ENCODE results near the gene TRERF1. TPM values are rescaled to one million over a fixed set of nuclear protein-coding genes. Genes with fewer than 3 reads are reported as not detected.
A peak's percentile ranks its signal among the peaks of the same experiment; 100 is the strongest.

TRERF1 gene
- total RNA-seq, 4 donors from 2014 or later, result 6.9 to 12.1 (median 8.8) TPM

DNA sequence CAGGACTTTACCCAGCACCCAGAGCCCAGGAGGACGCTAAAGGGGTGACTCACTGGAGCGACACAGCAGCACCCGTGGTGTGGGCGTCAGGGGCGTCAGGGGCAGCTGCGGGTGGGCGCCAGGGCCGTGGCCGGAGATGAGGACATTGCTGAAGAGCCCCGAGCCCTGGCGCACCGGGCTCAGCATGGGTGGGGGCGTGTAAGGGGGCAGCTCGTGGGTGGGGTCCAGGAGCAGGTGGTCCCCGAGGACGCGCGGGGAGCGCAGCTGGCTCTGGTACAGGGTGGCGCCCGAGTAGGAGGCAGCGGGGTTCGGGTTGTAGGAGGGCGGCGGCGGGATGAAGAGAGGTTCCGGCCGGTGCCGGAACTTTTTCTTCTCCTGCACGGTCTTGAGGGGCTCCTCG, 192.4 kb downstream of the TRERF1 start:
- intact Hi-C loops (cut with DNase I; ENCODE audit: low total_unique reads), result no loop called here
- H3K4me3 ChIP-seq (ENCODE audit: low read depth, poor library complexity, severe bottlenecking), result no peak overlapping the region
- WGBS, 2 donors, result 80 to 87% methylated on average over 31 of the region's 31 CpGs
- TF ChIP-seq POLR2A (IDR thresholded peaks at IDR 0.05), result no peak
- TF ChIP-seq, protein P1, sequence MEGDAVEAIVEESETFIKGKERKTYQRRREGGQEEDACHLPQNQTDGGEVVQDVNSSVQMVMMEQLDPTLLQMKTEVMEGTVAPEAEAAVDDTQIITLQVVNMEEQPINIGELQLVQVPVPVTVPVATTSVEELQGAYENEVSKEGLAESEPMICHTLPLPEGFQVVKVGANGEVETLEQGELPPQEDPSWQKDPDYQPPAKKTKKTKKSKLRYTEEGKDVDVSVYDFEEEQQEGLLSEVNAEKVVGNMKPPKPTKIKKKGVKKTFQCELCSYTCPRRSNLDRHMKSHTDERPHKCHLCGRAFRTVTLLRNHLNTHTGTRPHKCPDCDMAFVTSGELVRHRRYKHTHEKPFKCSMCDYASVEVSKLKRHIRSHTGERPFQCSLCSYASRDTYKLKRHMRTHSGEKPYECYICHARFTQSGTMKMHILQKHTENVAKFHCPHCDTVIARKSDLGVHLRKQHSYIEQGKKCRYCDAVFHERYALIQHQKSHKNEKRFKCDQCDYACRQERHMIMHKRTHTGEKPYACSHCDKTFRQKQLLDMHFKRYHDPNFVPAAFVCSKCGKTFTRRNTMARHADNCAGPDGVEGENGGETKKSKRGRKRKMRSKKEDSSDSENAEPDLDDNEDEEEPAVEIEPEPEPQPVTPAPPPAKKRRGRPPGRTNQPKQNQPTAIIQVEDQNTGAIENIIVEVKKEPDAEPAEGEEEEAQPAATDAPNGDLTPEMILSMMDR (IDR thresholded peaks at IDR 0.05), result no peak
- DNase-seq (ENCODE audit: low spot score in 2 of 2), result no peak

DNA sequence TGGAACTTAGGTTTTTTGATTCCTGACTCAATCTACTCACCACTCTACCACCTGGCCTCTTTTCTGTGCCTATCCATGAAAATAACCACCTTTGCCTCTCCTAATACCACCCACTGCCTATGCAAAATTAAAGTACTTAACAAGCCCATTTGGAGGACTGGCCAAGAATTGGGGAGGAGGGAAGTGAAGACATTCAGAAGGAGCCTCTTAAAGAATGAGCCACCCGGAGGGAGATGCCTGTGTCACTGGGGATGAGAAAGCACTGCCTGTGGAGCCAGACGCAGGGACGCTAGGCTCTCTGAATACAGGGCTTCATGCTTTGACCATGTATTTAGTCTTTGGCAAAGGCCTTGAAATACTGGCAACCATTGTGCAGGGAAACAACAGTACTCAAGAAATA, 194.1 kb downstream of the TRERF1 start:
- TF ChIP-seq, protein P1 (IDR thresholded peaks at IDR 0.05), result no peak
- TF ChIP-seq POLR2A (IDR thresholded peaks at IDR 0.05), result no peak
- intact Hi-C loops (cut with DNase I; ENCODE audit: low total_unique reads), result no loop called here
- 92 to 93% methylated on average over 3 of the region's 3 CpGs for WGBS, 2 donors
- H3K4me3 ChIP-seq (ENCODE audit: low read depth, poor library complexity, severe bottlenecking), result no peak overlapping the region
- no peak for DNase-seq (ENCODE audit: low spot score in 2 of 2)

DNA sequence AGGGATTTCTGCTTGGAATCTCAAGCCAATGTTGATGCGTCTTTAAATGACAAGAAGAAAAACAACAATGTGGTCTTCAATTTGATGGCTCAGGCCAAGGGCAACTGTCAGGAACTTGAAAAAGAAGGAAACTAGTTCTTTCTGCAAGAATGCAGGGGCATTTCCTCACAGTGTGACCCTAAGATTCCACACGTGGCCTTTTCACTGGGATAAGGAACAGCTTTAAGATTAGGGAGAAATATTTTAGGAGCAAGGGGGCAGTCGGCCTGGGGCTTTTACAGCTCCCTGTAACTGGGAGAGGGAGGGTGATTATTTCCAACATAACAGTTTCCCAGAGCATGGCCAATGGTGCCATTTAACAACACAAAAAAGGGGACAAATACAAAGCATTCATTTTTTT, 194.7 kb downstream of the TRERF1 start:
- H3K4me3 ChIP-seq (ENCODE audit: low read depth, poor library complexity, severe bottlenecking), result no peak overlapping the region
- TF ChIP-seq, protein P1 (IDR thresholded peaks at IDR 0.05), result no peak
- no peak for TF ChIP-seq POLR2A (IDR thresholded peaks at IDR 0.05)
- no peak for DNase-seq (ENCODE audit: low spot score in 2 of 2)
- intact Hi-C loops (cut with DNase I; ENCODE audit: low total_unique reads), result no loop called here
- 76 to 87% methylated on average over 3 of the region's 3 CpGs for WGBS, 2 donors

DNA sequence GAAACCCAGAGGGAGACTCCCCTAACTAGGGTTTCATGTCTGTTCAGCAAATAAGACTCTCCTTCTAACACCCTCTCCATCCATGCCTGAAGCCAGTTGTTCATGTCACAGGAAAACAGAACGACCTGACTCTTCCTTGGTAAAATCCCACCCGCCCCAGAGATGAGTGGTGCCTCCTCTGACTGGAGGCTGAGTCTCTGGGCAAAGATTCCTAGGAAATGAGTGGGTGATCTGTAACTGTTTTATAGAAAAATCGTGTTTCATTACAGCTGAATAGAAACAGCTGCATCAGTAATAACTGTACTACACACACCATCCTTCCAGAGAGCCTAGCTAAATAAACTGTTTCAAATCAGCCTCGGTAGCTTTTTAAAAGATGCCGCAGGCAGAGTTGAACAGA, 196.7 kb downstream of the TRERF1 start:
- H3K4me3 ChIP-seq (ENCODE audit: low read depth, poor library complexity, severe bottlenecking), result no peak overlapping the region
- intact Hi-C loops (cut with DNase I; ENCODE audit: low total_unique reads), result no loop called here
- no peak for DNase-seq (ENCODE audit: low spot score in 2 of 2)
- WGBS, 2 donors, result 74 to 75% methylated on average over 5 of the region's 5 CpGs
- TF ChIP-seq, protein P1 (IDR thresholded peaks at IDR 0.05), result no peak
- TF ChIP-seq POLR2A (IDR thresholded peaks at IDR 0.05), result no peak

DNA sequence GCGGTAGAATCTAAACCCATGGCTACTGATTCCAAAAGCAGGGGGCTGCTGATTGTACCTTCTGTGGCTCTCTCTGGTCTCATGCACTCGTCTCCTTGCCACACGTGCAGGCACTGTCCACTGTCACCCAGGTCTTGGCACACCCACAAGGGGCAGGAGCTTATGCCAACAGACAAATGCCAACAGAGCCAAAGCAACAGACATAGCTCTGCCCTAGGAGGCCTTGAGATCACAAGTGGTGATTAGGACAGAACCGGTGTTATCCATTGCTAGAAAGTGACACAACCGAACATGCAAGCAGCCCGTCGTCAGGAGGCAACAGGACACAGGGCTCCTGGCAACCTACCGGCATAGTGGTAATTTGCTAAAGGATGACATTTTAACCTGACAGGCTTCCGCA, 197.2 kb downstream of the TRERF1 start:
- intact Hi-C loops (cut with DNase I; ENCODE audit: low total_unique reads), result no loop called here
- no peak for DNase-seq (ENCODE audit: low spot score in 2 of 2)
- no peak overlapping the region for H3K4me3 ChIP-seq (ENCODE audit: low read depth, poor library complexity, severe bottlenecking)
- 94 to 95% methylated on average over 9 of the region's 9 CpGs for WGBS, 2 donors
- TF ChIP-seq, protein P1 (IDR thresholded peaks at IDR 0.05), result no peak
- no peak for TF ChIP-seq POLR2A (IDR thresholded peaks at IDR 0.05)

DNA sequence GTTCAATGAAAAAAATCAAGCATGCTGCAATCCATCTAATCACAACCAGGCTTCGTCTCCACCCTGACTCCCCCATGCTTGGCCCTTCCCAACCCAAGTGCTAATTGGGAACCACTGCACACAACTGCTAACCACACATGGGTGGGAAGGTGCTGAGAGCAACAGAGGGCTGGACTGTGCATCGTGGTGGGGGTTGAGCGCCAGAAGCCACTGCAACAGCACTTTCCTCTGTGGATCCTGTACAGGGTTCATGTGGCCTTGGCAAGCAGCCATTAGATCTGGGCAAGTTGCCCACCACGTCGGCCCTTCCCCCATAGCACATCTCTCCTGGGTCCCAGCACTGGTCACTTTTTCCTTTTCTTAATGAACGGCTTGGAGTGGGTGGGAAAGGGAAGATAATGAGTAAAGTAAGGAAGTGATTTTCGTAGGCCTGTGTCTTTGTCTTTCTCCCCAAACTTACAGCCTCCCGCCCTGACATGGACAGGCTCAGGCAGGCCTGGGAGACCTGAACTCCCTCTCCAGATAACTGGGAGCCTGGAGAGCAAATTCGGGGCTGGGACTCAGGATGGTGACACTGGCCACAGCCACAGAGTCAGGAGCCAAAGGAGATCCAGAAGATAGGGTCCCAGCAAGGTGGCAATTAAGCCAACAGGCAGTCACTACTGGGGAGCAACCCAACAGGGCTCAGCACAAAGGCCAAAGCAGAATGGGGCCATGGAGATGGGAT, 199.7 kb downstream of the TRERF1 start:
- no peak overlapping the region for H3K4me3 ChIP-seq (ENCODE audit: low read depth, poor library complexity, severe bottlenecking)
- WGBS, 2 donors, result 11 to 17% methylated on average over 9 of the region's 9 CpGs
- intact Hi-C loops (cut with DNase I; ENCODE audit: low total_unique reads), result no loop called here
- TF ChIP-seq, protein P1 (IDR thresholded peaks at IDR 0.05), result no peak
- TF ChIP-seq POLR2A (IDR thresholded peaks at IDR 0.05), result no peak
- peak in 1 of 2 donors; percentile 90 for DNase-seq (ENCODE audit: low spot score in 2 of 2)

Data from lower leg skin (tissue), 4 donors.